NCI-H1930 (cell line): ENCODE measurements around the gene SPTLC3.

Source experiments
- DNase-seq, 2 experiments: peaks; one replicate each; lab custom pipeline; 2025; lab: John Stamatoyannopoulos, UW

The SPTLC3 gene

GRCh38 chr20:13098720-13099355 lies 90.1 kb downstream of the SPTLC3 start:
- no peak for DNase-seq

GRCh38 chr20:13099676-13100075 lies 90.9 kb downstream of the SPTLC3 start:
- DNase-seq = no peak

- DNase-seq = no peak
These were observed 92.5 kb downstream of the SPTLC3 start for GRCh38 chr20:13101276-13101675.

- DNase-seq = no peak
These were observed 92.9 kb downstream of the SPTLC3 start for GRCh38 chr20:13101706-13102105.

DNA sequence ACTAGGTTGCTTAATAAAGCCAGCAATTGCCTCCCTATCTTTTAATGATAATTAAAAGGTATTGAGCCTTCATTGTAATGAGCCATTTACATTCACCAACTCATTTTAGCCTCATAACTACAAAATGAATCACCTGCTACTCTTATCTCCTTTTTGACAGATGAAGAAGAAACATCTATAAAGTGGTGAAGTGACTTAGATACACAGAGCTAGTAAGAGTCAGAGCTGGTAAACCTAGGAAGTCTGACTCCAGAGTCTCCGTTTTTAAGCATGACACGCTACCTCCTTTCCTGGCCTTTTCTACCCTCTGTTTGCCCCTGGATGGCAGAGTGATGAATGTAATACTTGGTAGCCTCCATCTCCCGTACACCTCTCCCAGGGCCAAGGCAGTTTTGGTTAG lies 93.5 kb downstream of the SPTLC3 start:
- no peak for DNase-seq

DNA sequence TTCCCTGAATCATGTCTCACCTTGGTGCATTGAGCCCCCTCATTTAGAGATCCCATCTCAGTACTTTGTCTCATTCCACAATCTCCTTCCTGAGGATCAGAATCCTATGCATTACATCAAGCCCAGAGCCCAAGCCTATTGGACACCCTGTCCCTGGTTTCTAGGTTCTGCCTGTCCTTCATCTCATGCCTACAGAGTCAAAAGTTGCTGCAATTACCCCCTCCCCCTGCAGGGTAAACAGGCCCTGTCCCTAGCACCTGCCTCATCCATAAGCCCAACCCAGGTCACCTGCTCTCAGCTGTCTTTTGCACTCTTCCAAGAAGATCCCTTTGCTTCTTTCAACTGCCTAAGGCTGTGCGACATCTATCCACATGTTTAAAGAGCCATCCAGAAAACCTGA lies 93.9 kb downstream of the SPTLC3 start:
- DNase-seq = no peak

GRCh38 chr20:13105039-13105438 lies 96.3 kb downstream of the SPTLC3 start:
- no peak for DNase-seq

GRCh38 chr20:13105864-13106457 lies 97.2 kb downstream of the SPTLC3 start:
- DNase-seq = peak in 1 of 2 experiments; percentile 14

- no peak for DNase-seq
These were observed 100.9 kb downstream of the SPTLC3 start for GRCh38 chr20:13109658-13110057.

DNA sequence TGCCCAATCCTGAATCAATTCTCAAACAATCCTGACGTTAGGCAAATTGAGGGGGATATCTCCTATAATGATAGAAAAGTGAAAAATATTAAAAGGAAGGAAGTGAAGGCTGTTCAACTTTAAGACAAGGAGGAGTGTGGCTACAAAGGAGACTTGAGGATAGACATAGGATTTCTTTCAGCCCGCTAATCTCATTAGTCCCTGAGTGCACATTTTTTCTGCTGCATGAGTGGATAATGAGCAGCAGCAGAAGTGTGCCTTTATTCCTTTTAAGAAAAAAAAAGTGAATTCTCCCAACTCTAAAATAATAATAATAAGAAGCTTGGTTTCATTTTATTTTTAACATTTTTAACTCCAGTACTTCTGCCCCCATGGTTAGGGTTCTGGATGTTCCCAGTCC lies 102.0 kb downstream of the SPTLC3 start:
- DNase-seq = no peak

- no peak for DNase-seq
These were observed 102.6 kb downstream of the SPTLC3 start for GRCh38 chr20:13111249-13111911.

DNA sequence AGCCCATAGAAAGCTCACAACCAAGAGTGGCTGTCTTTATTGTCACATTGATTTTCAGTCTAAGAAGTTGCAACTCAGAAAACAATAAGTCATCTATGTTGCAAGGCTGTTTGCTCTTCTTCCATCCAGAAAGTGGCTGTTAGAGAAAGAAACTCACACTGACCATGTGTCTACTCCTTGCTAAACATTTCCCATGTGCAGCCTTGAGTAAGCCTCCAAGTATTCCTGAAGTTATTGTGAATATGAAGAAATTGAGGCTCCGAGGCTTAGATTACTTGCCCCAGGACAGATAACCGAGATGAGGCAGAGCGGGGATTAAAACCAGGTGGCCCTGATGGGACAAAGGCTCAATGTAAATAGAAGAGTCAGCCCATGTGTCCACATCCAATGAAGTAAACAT lies 105.0 kb downstream of the SPTLC3 start:
- DNase-seq = no peak

DNA sequence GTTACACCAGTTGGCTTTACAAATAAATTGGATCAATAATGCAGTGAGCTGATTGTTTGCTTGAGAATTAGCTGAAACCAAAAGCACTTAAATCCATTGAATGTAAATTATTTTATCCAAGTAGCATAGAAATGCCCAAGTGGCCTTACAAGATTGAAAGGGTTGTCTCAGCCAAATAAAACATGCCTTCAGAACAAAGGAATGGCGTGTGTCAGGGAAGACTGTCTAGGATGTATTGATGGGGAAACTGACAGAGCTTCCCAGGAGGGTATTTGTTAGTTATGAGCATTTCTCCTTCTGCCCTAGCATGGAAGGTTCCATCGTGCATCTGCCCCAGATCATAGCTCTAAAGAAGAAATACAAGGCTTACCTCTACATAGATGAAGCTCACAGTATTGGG lies 108.4 kb downstream of the SPTLC3 start:
- DNase-seq = no peak

GRCh38 chr20:13118676-13119075 lies 109.9 kb downstream of the SPTLC3 start:
- no peak for DNase-seq

- peak; percentile 62 to 73 for DNase-seq
These were observed 110.8 kb downstream of the SPTLC3 start for GRCh38 chr20:13119583-13119982.

- no peak for DNase-seq
These were observed 111.7 kb downstream of the SPTLC3 start for GRCh38 chr20:13120471-13120870.

DNA sequence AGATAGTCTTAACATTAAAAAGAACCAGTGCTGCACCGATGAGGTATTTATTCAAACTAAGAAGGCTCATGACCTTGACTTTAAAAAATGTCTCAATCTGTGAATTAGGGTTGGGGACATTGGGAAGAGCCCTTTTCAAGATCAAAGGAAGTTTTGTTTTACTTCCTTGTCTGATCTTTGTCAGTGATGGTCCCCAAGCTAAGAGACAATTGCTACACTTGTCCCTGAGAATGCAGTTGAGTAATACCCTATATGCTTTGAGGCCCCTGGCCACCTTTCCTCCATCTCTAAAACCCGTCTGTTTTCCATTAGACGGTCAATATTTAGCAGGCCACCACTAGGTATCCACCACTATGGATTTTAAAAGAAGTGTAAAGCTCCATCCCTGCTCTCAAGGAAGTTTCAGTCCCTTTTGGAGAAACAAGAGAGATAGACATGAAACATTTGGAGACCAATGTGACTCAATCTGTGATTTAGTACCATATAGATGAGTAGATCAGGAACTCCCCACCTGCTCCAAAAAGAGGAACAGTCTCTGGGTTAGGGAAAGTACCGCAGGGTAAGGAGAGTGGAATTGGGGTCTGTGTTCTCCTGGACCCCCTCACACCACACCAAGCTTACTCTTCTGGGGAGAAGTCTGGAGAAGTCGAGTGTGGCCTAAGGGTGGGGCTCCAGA lies 113.2 kb downstream of the SPTLC3 start:
- no peak for DNase-seq

DNA sequence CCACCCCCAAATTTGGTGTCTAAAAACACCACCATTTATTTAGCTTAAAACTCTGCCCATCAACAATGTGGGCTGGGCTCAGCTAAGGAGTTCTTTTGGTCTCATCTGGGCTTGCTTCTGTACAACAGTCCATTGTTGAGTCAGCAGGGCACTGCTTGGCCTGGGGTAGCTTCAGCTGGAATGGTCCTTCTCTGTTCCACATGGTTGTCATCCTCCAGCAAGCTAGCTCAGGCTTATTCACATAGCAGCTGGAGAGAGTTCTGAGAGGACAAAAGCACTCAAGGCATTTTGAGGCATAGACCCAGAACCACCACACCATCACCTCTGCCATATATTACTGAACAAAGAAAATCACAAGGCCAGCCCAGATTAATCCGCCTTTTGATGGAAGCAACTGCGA lies 116.7 kb downstream of the SPTLC3 start:
- no peak for DNase-seq

DNA sequence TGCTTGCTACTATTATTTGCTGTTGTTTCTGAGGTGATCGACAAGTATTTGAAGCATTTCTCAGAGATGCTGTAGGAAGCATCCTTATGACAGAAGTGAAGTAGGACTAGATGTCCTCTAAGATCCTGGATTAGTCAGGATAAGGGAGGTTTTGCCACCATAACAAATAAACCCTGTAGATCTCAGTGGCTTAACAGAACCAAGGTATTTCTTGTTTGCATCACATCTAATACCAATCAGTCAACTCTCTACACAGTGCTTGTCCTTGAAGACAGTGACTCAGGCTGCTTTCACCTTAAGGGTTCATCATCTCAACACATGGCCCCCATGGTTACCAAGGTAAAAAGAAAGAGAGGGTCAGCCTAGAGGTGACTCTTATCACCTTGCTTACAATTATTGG lies 119.4 kb downstream of the SPTLC3 start:
- DNase-seq = no peak

GRCh38 chr20:13130061-13130706 lies 121.4 kb downstream of the SPTLC3 start:
- no peak for DNase-seq

DNA sequence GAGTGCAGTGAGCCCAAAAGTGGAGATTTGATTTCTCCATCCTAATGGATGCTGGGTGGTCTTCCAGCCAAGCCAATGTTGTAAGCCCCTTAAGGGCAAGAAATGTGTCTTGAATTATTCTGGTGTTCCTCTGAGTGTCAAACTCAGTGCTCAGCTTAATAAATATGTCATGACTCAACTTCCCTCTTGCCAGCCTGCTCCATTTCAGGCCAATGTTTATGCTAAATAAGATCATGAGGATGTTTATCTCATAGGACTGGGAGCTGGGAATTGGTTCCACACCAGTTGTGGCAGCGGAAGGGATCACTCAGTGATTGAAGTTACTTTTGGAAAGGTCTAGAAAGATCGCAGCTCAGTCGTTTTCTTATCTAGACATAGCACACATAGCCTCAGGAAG lies 121.9 kb downstream of the SPTLC3 start:
- DNase-seq = no peak

- DNase-seq = no peak
These were observed 122.9 kb downstream of the SPTLC3 start for GRCh38 chr20:13131688-13132087.
